Spleen (tissue), 7 donors: Measurements from ENCODE around the gene PATE4.

ENCODE experiments used
- POLR2A ChIP-seq, 3 donors: fragments of 450-650 bp; IDR thresholded peaks; one replicate each; pipeline ENCODE4 v1.5.1; 2017; ENCODE audit warnings: antibody characterized with exemption in 3 of 3, mild to moderate bottlenecking in 1 of 3
- POLR2AphosphoS5 ChIP-seq, 3 donors: sonication (generic); formaldehyde crosslinking; IDR thresholded peaks; one replicate each; pipeline ENCODE4 v1.5.1; 2017; ENCODE audit warnings: antibody characterized with exemption in 3 of 3
- TF ChIP-seq, protein P1 (sequence below), 11 experiments: fragments of 200-600 bp in 7 of 11; fragments of 450-650 bp in 4 of 11; sonication (generic) in 4 of 11; IDR thresholded peaks in 8 of 11; conservative IDR thresholded peaks in 3 of 11; 1 replicate in 7 of 11; 2 replicates in 4 of 11; pipeline versions ENCODE4 v1.4.0 to v1.8.0; 2016 to 2021; ENCODE audit warnings: antibody characterized with exemption in 11 of 11, inconsistent platforms in 4 of 11, mild to moderate bottlenecking in 1 of 11
- donor health status: DM: no; HTN: no; CAD: no; lungs with moderate emphysema.
- donor health status: DM: no; HTN: no; CAD: no.
- donor health status: DM: no; HTN: no; CAD: no.

DNA sequence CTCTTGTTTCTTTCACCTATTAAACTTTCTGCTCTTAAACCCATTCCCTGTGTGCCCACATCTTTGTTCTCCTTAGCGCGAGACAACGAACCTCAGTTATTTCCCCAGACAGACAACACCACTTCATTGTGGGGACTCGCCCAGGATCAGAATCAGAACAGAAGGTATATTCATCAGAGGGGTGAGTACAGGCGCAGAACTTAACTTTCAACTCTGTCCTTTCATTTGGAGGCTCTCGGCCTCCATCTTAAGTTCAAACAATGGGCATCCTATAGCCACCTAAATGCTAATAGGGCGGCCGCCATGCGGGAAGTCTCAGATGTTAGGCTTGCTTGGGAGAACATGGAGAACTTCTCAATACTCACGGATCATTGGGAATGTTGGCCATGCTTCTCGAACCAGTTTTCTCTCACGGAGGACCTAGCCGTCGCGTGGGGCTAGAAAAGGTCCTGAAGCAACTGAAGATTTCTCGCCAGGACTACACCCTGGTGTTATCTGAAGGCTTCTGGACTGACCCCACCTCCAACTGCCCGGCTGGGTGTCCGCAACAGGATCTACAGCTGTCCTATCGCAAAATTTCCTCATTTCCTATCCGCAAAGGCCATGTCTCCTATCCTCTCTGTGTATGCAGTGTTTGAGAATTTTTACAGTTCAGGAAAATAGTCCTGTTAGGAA is 40.9 kb downstream of the PATE4 start:
- TF ChIP-seq, protein P1, sequence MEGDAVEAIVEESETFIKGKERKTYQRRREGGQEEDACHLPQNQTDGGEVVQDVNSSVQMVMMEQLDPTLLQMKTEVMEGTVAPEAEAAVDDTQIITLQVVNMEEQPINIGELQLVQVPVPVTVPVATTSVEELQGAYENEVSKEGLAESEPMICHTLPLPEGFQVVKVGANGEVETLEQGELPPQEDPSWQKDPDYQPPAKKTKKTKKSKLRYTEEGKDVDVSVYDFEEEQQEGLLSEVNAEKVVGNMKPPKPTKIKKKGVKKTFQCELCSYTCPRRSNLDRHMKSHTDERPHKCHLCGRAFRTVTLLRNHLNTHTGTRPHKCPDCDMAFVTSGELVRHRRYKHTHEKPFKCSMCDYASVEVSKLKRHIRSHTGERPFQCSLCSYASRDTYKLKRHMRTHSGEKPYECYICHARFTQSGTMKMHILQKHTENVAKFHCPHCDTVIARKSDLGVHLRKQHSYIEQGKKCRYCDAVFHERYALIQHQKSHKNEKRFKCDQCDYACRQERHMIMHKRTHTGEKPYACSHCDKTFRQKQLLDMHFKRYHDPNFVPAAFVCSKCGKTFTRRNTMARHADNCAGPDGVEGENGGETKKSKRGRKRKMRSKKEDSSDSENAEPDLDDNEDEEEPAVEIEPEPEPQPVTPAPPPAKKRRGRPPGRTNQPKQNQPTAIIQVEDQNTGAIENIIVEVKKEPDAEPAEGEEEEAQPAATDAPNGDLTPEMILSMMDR (IDR thresholded peaks at IDR 0.05 in 8 of 11, conservative IDR thresholded peaks at IDR 0.05 in 3 of 11): no peak
- no peak for TF ChIP-seq POLR2AphosphoS5 (IDR thresholded peaks at IDR 0.05)
- TF ChIP-seq POLR2A (IDR thresholded peaks at IDR 0.05): no peak
